Nucleus accumbens (tissue), 56 donors: ENCODE measurements around the gene HOXA3.

ENCODE experiments used
- DNase-seq, 56 donors: peaks; one replicate each; lab custom pipeline; 2025; lab: John Stamatoyannopoulos, UW

HOXA3 gene

DNA sequence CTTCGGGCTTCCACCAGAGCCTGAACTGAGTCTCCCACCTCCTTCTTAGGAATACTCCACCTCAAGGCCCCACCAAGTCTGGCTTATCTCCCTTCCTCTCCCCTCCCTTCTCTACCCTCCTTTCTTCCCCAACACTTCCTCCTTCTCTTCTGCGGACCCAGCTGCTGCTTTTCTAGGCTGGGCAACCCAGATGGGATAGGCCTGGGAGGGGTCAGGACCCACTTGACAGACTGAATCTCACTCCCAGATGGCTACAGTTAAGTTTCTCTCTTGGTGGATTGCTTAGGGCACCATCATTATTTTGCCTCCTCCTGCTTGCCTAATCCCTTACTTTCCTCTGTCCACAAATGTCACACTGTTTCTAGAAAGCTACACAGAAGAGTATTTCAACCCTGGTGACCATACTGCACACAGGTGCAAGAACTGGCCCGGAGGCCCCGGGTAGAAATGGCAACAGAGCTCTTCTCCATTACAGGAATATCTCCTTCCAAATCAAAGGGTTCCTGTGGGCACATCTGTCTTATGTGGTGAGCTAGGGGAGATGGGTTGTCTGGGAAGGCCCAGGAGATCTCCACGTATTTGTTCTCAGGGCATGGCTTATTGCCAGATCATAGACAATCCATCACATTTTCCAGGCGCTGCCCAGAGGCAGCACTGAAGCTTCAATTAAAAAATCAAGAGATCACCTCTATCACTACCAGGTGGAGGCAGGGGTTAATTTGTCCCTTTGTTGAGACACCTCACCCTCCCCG is 37.8 kb upstream of the HOXA3 start:
- DNase-seq = no peak

DNA sequence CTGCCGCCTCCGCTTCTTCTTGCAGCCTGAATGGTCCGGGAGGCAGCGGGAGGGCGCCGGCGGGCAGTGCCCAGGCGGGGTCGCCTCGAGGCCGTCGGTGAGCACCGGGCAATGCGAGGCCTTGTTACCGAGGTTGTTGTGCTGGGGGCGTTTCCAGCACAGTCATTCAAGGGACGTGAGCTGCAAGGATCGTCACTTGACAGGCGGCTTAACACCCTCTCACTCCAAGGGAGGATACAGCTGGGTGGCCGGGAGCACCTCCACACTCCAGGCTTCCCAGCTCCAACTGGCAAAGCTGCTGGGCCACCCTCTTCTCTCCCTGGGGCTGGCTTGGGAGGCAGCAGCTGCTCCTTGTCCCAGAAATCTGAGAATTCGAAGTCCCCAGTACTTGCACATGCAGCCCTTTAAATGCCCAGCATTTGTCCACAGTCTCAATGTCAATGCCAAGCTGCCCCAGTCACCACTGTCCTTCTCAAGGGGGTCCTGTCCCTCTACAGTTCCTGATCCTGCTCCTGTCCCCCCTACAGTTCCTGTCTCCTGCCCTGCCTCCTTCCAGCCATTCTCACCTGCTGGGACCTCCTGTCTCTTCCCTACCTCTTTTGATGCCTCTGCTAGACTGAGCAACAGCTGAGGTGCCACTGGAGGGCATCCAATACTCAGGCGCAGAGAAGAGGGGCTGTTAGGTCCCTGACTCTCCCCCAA is 37.1 kb upstream of the HOXA3 start:
- DNase-seq = no peak

DNA sequence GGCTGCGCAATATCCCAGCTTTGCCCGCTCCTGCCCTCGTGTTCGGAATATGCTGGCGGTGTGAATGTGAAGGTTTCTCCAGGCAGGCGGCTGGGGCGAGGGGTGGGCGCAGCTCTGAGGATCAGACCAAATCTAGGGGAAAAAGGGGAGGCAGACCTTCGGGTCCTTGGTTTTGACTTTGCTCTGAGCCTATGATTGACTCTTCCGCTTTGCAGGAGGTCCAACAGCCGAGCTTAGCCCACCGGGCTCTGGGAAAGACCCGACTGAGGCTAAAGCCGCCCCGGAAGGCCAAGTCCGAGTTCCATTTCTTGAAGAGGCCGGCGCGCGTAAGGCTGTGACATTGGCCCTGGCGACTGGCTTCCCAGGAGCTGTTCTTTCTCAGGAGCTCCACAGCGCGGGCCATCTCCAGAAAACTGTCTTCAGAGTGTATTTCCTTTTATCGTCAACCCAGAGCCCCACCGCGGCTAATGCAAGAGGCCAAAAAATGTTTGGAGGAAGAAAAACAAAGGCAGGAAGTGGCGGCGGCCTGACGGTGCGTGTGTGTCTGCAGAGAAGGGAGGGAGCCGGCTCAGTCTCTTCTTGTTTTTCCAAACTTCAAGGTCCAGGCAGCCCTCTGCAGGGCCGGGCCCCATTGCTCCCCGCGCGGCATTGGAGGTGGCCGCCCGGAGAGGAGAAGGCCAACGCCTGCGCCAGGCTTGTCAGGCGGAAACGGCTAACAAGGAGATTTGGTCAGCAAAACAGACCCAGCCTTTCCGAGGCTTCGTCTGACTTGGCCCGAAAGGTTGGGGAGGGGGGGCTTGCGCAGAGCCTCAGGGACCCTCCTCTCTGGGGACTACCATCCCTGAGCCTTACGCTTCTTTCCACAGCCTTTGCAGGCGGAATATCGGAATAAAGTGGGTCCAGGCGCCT is 36.3 kb upstream of the HOXA3 start:
- DNase-seq = no peak

DNA sequence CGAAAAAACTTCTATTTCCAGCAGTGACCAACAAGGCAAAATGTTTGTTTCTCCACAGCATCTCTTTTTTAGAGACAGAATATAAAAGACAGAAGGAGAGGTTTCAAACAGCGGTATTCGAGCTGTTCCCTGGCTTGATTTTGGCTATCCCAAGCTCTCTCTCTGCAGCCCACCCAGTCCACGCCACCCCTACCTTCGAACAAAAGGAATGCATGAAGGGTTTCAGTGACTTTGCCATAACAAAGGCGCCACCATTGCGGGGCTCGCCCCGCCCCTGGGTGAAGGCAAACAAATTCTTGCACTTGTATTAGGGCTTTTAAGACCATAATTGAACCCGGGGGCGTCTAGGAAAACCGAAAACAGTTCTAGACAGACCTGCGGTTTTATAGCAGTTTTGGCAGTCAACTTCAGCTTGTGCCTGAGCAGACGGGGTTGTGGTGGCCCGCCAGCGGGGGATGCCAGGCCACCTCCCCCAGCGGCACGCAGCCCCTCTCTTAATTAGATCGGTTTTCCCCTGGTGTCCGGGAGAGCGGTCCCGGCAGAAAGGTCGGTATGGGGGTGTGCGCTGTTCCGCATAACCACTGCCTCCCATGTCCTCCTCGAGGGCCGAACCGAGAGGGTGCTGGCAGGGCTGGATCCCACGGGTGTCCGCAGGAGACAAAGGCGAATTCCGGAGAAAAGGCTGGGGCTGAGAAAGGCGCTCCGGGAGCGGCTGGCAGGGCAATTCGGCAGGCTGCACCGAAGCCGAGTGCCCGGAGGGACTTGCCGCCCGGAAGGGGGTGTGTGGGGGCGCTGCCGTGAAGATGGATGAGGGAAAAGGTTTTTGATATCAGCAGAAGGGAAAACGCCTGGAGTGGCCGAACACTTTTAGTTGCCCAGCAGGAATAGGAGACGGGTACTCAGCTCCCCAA is 35.3 kb upstream of the HOXA3 start:
- DNase-seq = no peak

DNA sequence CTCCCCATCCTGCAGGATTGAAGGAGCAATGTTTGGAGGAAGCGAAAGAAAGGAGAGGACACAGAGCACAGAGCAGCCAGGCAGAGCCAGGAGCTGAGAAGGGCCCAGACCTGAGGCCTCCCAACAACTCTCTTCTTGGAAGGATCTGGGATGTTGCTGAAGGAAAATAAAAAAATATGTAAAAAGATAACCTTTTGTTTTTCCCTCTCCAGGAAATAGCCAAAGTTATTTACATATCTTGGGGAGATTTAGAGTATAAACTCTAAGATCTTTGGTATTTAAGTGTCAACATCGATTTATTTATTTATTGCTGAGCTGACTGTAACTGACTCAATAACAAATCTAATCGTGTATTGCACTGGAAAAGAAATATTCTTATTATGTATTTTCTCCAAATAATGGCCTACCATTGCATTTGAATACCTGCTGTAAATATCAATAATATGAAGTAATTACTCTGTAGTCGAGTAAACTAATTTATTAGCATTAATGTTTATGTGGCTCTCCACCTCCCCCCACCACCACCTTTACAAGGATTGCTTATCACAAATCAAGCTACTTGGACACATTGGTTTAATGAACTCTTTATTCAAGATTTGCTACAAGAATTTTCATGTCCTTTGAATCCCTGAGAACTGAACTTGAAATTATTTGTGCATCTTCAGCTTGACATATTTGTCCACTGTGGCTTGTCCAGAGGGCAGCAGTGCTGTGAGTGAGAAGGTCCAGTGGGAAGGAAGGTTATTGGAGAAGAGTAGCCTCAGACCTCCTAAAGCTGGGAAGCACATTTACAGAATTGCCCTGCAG is 34.5 kb upstream of the HOXA3 start:
- DNase-seq = no peak

DNA sequence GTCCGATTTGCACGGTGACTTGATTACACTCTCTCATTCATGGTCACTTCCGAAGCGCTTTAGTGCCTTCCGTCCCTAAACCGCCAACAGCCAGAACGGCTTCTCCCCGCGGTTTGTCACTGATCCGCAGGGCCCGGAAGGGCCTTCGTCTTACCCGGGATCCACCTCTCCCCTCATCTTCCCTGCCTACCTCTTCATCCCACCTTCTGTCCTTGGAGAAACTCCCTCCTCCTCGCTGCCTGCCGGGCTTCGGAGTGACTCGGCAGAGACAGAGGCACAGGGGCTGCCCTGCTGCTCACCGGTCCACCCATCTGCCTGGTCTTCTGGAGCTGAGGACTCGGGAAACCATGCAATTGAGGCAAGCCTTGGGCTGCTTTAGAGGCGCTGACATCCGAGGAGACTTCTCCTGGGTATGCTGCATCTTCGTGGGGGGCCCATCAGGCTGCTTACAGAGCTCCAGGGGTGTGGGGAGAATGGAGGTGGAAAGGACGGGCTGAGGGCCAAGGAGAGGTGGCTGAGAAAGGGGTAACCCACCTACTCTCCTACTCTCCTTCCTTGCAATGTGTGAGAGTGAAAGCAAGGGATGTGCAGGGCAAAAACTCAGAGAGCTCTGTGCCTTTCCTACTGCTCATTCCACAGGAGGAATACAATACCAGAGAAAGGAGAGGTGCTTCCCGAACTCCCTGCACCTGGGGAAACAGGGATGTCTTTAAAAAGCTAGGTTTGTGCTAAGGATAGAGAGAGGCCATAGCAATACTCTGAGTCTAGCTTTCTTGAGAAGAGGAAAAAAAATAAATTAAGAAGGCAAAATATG is 33.7 kb upstream of the HOXA3 start:
- DNase-seq = no peak

DNA sequence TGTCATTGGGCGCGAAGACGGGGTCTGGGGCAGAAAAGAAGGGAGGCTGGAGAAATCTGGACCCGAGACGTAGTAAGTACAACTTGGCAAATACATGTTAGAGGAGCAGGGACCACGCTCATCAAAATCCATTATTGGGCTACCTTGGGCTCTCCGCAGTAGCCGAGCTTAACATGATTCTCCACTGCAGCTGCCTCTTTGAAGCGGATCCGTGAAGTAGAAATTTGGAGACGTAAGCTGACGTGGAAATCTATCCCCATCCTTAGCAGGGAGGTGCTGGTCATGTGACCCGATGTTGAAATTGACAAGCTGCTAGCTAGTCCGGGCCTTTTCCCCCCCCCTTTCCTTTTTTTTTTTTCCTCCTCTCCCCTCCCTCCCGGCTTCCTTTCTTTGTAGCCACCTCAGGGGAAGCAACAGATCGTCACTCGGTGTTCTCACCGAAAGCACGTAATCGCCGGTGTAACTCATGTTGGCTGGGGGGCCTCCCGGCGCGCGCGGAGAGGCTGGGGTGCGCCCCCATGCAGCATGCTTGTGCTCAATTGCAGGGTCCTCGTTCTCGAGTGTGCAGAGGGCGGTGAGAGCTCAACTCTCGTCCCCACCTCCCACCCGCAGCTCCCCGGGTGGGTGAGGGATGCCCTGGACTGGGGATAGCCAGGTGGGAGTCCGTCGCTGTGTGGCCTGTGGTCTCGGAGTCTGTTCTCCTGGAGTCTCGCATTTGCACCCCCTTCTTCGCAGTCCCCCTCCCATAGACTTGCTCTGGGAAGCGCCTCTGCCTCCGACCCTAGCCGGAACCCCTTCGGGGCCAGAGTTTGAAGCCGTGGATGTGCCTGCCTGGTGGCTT is 32.9 kb upstream of the HOXA3 start, which contains the start of gene HOXA11:
TSS of gene HOXA11 (minus strand) at position 220 of the 841 bp plus-strand sequence. CDS start at position 132, 88 bp downstream.
- DNase-seq = no peak

DNA sequence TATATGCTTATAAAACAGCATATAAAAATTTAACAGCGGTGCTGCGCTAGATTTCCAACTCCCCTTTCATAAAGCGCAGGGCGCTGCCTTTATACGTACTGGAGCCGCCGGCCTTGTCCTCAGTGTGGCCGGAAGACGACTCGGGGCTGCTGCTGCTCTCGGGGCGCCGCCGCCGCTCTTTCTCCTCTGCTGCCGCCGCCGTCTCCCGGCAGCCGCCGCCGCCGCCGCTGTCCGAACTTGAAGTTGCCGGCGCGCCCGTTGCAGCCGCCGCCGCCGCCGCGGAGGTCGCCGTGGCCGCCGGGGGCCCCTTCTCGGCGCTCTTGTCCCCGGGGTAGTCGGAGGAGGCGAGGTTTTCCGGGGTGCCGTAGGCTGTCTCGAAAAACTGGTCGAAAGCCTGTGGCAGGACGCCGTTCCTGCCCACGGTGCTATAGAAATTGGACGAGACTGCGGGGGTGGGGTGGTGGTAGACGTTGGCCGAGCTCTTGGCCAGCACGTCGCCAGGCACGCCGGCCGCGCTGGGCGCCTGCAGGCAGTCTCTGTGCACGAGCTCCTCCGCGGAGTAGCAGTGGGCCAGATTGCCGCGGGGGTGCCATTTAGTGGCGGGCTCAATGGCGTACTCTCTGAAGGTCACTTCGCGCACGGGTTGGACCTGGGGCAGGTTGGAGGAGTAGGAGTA is 32.1 kb upstream of the HOXA3 start:
- no peak for DNase-seq

DNA sequence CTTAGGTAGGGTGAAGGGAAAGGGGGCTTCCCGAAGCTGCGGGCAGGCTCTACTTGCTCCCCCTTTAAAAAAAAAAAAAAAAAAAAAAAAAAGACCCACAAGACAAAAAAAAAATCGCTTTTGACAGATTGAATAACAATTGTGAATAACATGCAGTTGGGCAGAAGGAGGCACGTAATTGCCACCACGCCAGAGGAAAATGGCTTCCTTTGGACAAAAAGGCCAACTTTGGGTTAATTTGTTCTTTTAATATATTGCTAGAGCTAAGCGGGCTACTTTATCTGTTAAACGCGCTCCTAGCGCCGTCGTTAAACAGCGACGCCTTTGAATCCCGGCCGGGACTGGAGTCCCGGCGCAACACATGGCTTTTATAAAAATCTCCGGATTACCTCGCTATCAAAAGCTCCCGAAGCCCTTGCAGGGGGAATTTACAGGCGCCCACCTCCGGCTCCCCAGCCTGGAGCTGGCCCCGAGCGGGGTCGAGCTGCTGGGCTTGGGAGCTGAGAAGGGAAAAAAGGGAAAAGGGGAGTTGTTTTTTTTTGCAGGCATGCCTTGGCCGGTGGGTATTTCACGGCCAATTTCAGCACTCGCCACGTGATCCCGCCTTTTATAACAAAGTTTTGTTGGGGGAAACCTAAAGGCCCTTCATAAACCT is 31.4 kb upstream of the HOXA3 start:
- no peak for DNase-seq

DNA sequence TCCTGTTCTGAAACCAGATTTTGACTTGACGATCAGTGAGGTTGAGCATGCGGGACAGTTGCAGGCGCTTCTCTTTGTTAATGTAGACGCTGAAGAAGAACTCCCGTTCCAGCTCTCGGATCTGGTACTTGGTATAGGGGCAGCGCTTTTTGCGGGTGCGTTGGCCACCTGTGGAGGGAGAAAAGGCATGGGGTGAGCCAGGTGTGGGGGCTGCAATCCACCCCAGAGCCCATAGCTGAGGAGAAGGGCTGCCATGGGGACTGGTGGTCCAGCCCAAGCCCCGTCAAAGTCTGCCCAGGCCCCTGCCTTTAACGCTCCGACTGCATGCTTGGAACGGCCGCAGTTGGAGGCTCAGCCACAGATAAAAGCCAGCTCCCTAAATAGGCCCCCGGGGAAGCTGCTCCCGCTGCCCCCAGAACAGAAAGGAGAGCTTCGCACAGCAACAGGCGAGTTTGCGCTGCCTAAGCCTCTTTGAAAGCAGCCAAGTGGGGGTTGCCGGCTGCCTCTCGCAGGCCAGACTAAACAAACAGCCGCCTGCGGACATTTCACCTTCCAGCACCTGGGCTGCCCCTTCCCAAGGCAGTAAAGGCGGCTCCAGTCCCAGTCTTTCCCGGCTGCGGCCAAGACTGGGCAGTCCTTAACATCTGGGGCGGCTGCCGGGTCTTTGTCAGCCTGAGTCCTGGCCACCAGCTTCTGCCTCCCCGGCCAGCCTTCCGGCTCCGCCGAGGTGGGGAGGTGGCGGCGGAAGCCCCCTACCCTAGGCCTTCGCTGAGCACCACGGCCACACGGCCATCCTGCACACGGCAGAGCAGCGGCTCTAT is 30.7 kb upstream of the HOXA3 start:
- no peak for DNase-seq

DNA sequence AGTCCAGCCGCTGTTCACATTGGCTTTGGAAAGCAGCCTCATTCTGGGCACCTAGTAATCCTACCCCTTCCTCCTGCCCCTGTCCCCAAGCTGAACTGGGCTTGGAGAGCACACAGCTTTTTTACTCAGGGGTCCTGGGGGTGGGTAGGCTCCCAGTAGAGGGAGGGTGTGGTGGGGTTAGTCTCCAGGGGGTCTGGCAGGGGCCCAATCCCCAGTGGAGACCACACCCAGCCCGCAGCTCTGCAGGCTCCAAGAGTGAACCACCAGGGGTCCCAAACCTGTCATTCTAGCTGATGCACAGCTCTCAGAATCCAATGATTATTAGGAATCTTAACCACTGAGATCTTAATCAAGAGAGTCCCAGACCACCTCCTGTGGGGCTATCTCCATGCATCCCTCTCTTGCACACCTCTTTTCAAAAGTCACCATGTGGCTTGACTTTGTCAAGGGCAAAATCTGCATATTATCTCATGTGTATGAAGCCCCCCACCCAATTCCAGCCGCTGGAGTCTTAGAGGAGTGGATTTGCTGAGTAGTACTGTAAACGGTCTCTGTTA is 30.0 kb upstream of the HOXA3 start:
- no peak for DNase-seq

DNA sequence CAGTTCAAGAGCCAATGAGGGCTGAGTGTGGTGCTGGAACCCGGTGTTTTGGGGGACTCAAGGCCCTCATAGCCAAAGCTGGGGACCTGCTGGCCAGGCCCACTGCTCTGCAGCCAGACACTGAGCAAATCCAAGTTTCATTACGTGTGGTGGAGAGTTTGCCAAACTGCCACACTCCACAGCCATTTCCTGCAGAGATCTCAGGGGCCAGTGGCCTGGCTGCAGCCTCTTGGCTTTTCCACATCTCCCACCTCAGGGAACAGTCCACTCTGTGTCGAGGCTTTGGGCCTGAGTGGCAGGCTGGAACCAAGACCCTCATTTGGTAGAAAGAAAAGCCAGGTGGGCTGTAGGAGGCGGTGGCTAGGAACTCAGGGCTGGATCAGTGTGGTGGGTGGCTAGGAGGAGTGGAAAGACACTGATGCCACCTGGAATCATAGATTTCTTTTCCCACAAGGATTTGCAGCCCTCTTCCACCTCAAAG is 29.5 kb upstream of the HOXA3 start:
- DNase-seq = no peak

DNA sequence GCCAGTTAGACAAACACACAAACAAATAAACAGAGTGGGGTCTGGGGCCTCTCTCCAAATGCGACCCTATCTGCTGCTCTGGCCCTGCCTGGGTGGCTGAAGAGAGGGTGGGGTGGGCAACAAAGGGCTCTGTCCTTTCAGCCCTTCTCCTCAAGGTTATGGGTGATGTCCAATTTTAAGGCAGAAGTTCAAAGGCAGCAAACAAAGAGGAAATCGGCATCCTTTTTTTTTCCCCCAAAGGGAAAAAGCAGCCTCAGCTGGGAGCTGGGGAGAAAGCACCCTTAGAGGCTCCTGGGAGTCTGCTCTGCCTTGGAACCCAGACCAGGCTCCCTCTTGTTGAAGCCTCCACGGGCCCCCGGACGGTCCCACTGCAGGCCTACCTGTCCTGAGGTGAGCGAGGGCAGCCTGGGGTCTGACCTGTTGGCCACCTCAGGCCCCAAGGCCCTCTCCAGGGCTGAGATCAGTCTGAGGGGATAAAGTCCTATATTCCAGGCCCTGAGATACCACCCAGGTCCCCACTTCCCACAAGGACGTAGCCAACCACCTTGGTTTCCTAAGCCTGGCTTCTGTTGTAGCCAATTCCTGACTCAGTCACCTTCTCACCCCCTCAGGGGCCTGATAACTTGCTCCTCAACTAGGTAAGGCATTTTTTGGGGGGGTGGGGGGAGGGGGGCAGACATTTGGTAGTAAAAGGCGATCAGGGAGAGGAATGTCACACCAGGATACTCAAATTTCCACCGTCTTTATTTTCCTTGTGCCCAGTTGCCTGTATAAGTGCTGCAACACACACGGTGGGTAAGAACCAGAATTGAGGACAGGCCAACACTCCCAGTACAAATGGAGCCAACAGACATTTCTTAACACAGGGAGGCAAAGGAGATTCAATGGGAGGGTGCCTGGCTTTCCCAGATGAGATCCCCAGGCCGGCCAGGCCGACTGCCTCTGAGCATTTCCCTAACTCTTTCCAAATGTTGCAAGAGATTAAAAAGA is 28.3 kb upstream of the HOXA3 start:
- DNase-seq = no peak
